ENCODE data around the gene CALM3. TPM values are rescaled to one million over a fixed set of nuclear protein-coding genes. Genes with fewer than 3 reads are reported as not detected.

Gene CALM3
- total and polyA plus RNA-seq, 2 donors from 2014 or later: 217 to 350 TPM

GRCh38 chr19:46629546-46630025 is 28.5 kb downstream of the CALM3 start:
- Histone ChIP-seq H3K27ac (ENCODE audit: low read depth in 2 of 2, low read length in 2 of 2) (no peak overlapping the region), H3K36me3 (ENCODE audit: control insufficient read depth in 2 of 3, insufficient read depth in 3 of 3, low read length in 3 of 3) (no peaks in the 10 kb centered on the region), H3K4me3 (ENCODE audit: low read length in 3 of 3) (no peak overlapping the region), H3K4me1 (ENCODE audit: control insufficient read depth in 2 of 3, insufficient read depth in 2 of 3, low read depth in 1 of 3, low read length in 3 of 3) (peaks cover 0 to 18% (median 18%) of the 10 kb centered on the region in 3 donors), H3K9ac (ENCODE audit: low read length in 3 of 3) (no peak overlapping the region), H3K9me3 (ENCODE audit: control insufficient read depth in 2 of 3, insufficient read depth in 1 of 3, low read length in 3 of 3) (no peaks in the 10 kb centered on the region), H3K27me3 (ENCODE audit: control insufficient read depth, insufficient read depth, low read length) (peaks cover 3% of the 10 kb centered on the region)
- FAIRE-seq (no peak), DNase-seq (no peak)
- intact Hi-C loops (cut with DNase I): no loop called here
- no peak for TF ChIP-seq CTCF (IDR thresholded peaks at IDR 0.05; ENCODE audit: borderline replicate concordance, extremely low read depth, insufficient read depth)

- no peak overlapping the region for H3K9ac ChIP-seq (ENCODE audit: low read length in 3 of 3)
- FAIRE-seq (no peak), DNase-seq (no peak)
- H3K4me3 ChIP-seq (ENCODE audit: low read length in 3 of 3): no peak overlapping the region
- no peak for TF ChIP-seq CTCF (IDR thresholded peaks at IDR 0.05; ENCODE audit: borderline replicate concordance, extremely low read depth, insufficient read depth)
- H3K27me3 ChIP-seq (ENCODE audit: control insufficient read depth, insufficient read depth, low read length): peaks cover 3% of the 10 kb centered on the region
- no peak overlapping the region for H3K27ac ChIP-seq (ENCODE audit: low read depth in 2 of 2, low read length in 2 of 2)
- H3K4me1 ChIP-seq (ENCODE audit: control insufficient read depth in 2 of 3, insufficient read depth in 2 of 3, low read depth in 1 of 3, low read length in 3 of 3): peaks cover 0 to 17% (median 11%) of the 10 kb centered on the region in 3 donors
- no peaks in the 10 kb centered on the region for H3K36me3 ChIP-seq (ENCODE audit: control insufficient read depth in 2 of 3, insufficient read depth in 3 of 3, low read length in 3 of 3)
- intact Hi-C loops (cut with DNase I): no loop called here
- H3K9me3 ChIP-seq (ENCODE audit: control insufficient read depth in 2 of 3, insufficient read depth in 1 of 3, low read length in 3 of 3): no peaks in the 10 kb centered on the region
These were observed 29.6 kb downstream of the CALM3 start for GRCh38 chr19:46630586-46631205.

- FAIRE-seq: no peak
- H3K4me3 ChIP-seq (ENCODE audit: low read length in 3 of 3): no peak overlapping the region
- H3K9me3 ChIP-seq (ENCODE audit: control insufficient read depth in 2 of 3, insufficient read depth in 1 of 3, low read length in 3 of 3): no peaks in the 10 kb centered on the region
- TF ChIP-seq CTCF (IDR thresholded peaks at IDR 0.05; ENCODE audit: borderline replicate concordance, extremely low read depth, insufficient read depth): no peak
- H3K4me1 ChIP-seq (ENCODE audit: control insufficient read depth in 2 of 3, insufficient read depth in 2 of 3, low read depth in 1 of 3, low read length in 3 of 3): peaks cover 0 to 14% (median 5%) of the 10 kb centered on the region in 3 donors
- intact Hi-C loops (cut with DNase I): no loop called here
- H3K36me3 ChIP-seq (ENCODE audit: control insufficient read depth in 2 of 3, insufficient read depth in 3 of 3, low read length in 3 of 3): no peaks in the 10 kb centered on the region
- H3K27ac ChIP-seq (ENCODE audit: low read depth in 2 of 2, low read length in 2 of 2): no peak overlapping the region
- peak in 1 of 5 donors; percentile 40 for DNase-seq
- peaks cover 5% of the 10 kb centered on the region for H3K27me3 ChIP-seq (ENCODE audit: control insufficient read depth, insufficient read depth, low read length)
- no peak overlapping the region for H3K9ac ChIP-seq (ENCODE audit: low read length in 3 of 3)
These were observed 30.4 kb downstream of the CALM3 start for GRCh38 chr19:46631481-46631880.

Measured in kidney (tissue), 14 donors.